SK-N-MC (cell line): ENCODE data around the gene P3R3URF.

Experiments used
- DNase-seq: peaks from one replicate; pipeline ENCODE4 v3.0.0-alpha.2; 2011; ENCODE audit warnings: low read depth, low spot score
- H3K27ac ChIP-seq: fragments of 200-600 bp; sonication (generic); 2 replicates; pipeline ENCODE4 v1.5.1; 2016; ENCODE audit warnings: mixed run types
- H3K36me3 ChIP-seq: fragments of 200-600 bp; sonication (generic); 2 replicates; pipeline ENCODE4 v1.6.1; 2017; ENCODE audit warnings: antibody characterized with exemption, low read length, mixed read lengths; ENCODE audit not compliant: insufficient read depth
- H3K4me3 ChIP-seq: fragments of 200-600 bp; sonication (generic); 2 replicates; pipeline ENCODE4 v1.5.1; 2016
- H3K9ac ChIP-seq: fragments of 200-600 bp; sonication (generic); 2 replicates; pipeline ENCODE4 v1.8.0; 2017; ENCODE audit warnings: mixed run types, mixed read lengths; ENCODE audit not compliant: insufficient read length
- H3K9me3 ChIP-seq: fragments of 200-600 bp; sonication (generic); 2 replicates; pipeline ENCODE4 v1.6.1; 2017; ENCODE audit warnings: low read depth, mild to moderate bottlenecking, antibody characterized with exemption, low read length, moderate library complexity, mixed read lengths
- EZH2 ChIP-seq: fragments of 200-600 bp; sonication (generic); IDR thresholded peaks from one replicate; pipeline ENCODE4 v1.6.1; 2017; ENCODE audit warnings: antibody characterized with exemption
- FOXP2 ChIP-seq: optimal IDR thresholded peaks from 2 replicates; pipeline ENCODE3; 2011; ENCODE audit warnings: mild to moderate bottlenecking, moderate library complexity; ENCODE audit not compliant: insufficient read depth; ENCODE audit errors: extremely low read length, control extremely low read depth
- POLR2AphosphoS5 ChIP-seq: IDR thresholded peaks from 2 replicates; pipeline ENCODE4 v1.6.1; 2012; ENCODE audit warnings: mild to moderate bottlenecking, low read depth, low read length, borderline replicate concordance

The P3R3URF gene

GRCh38 chr1:46153732-46154131 is 22.6 kb downstream of the P3R3URF start:
- H3K4me3 ChIP-seq, result no peak overlapping the region
- no peak for TF ChIP-seq FOXP2
- H3K36me3 ChIP-seq, result no peaks in the 10 kb centered on the region
- no peak overlapping the region for H3K27ac ChIP-seq
- no peak overlapping the region for H3K9ac ChIP-seq
- H3K9me3 ChIP-seq, result no peaks in the 10 kb centered on the region
- DNase-seq, result no peak

DNA sequence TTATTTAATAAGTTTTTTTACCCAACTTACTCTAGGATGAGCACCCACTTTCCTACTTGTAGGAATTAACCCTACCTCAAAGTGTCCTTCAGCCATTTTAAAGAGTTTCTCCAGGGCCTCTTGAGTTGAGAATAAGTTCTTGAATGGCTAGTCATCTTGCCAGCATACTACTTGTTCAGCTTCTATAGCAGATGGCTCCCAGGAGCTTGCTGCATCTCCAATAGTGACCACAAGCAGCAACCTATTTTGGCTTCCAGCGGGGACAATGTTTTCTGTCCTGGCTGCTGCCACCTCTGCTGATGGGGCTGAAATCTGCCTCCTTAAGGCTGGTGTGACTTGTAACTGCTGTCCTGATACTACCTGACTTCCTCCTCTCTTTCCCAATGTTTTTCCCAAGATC is 23.1 kb downstream of the P3R3URF start:
- Histone ChIP-seq H3K36me3 (no peaks in the 10 kb centered on the region), H3K9me3 (no peaks in the 10 kb centered on the region), H3K4me3 (no peak overlapping the region), H3K9ac (no peak overlapping the region), H3K27ac (no peak overlapping the region)
- no peak for DNase-seq
- TF ChIP-seq POLR2AphosphoS5 (no peak), EZH2 (no peak), FOXP2 (no peak)

- TF ChIP-seq EZH2 (no peak), FOXP2 (no peak), POLR2AphosphoS5 (no peak)
- H3K27ac ChIP-seq, result no peak overlapping the region
- H3K9ac ChIP-seq, result no peak overlapping the region
- DNase-seq, result no peak
- H3K9me3 ChIP-seq, result no peaks in the 10 kb centered on the region
- no peaks in the 10 kb centered on the region for H3K36me3 ChIP-seq
- H3K4me3 ChIP-seq, result no peak overlapping the region
Observed at GRCh38 chr1:46152016-46152415, 24.3 kb downstream of the P3R3URF start.

GRCh38 chr1:46150085-46150484 is 26.2 kb downstream of the P3R3URF start:
- no peak overlapping the region for H3K9ac ChIP-seq
- TF ChIP-seq FOXP2 (no peak), POLR2AphosphoS5 (no peak), EZH2 (no peak)
- no peak for DNase-seq

GRCh38 chr1:46148318-46148717 is 28.0 kb downstream of the P3R3URF start:
- TF ChIP-seq FOXP2, result no peak
- no peak for TF ChIP-seq POLR2AphosphoS5
- no peak for TF ChIP-seq EZH2
- H3K4me3 ChIP-seq, result no peak overlapping the region

More at GRCh38 chr1:46150085-46150484, 26.2 kb downstream of the P3R3URF start:
- Histone ChIP-seq H3K27ac (no peak overlapping the region), H3K4me3 (no peak overlapping the region), H3K9me3 (no peaks in the 10 kb centered on the region), H3K36me3 (no peaks in the 10 kb centered on the region)

DNA sequence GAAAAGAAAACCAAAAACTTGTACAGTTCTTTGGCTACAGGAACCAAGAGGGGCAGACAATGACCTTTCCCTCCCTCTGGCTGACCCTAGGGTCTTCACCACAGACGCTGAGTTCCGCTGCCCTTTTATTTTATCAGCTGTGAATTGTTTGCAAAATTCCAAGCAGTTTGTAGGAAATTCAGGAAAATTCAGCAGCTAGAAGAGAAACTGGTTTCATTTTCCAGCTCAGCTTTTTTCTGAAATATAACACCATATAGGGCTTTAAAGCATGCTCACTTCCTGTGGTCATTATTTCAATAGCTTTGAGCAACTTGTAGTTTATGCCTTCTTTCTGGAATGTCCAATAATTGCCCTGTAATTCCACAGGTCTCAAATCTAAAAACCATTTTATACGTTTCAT is 38.4 kb downstream of the P3R3URF start:
- H3K27ac ChIP-seq, result no peak overlapping the region
- H3K9ac ChIP-seq, result no peak overlapping the region
- DNase-seq, result no peak
- no peaks in the 10 kb centered on the region for H3K36me3 ChIP-seq
- TF ChIP-seq POLR2AphosphoS5 (no peak), EZH2 (no peak), FOXP2 (no peak)
- no peaks in the 10 kb centered on the region for H3K9me3 ChIP-seq
- no peak overlapping the region for H3K4me3 ChIP-seq

More at GRCh38 chr1:46148318-46148717, 28.0 kb downstream of the P3R3URF start:
- no peak overlapping the region for H3K9ac ChIP-seq
- DNase-seq, result no peak
- no peaks in the 10 kb centered on the region for H3K9me3 ChIP-seq
- no peaks in the 10 kb centered on the region for H3K36me3 ChIP-seq
- no peak overlapping the region for H3K27ac ChIP-seq

GRCh38 chr1:46136711-46137110 is 39.6 kb downstream of the P3R3URF start:
- TF ChIP-seq EZH2 (no peak), FOXP2 (no peak), POLR2AphosphoS5 (no peak)
- H3K4me3 ChIP-seq, result no peak overlapping the region
- no peaks in the 10 kb centered on the region for H3K36me3 ChIP-seq
- no peak overlapping the region for H3K9ac ChIP-seq
- H3K27ac ChIP-seq, result no peak overlapping the region
- DNase-seq, result no peak
- no peaks in the 10 kb centered on the region for H3K9me3 ChIP-seq

DNA sequence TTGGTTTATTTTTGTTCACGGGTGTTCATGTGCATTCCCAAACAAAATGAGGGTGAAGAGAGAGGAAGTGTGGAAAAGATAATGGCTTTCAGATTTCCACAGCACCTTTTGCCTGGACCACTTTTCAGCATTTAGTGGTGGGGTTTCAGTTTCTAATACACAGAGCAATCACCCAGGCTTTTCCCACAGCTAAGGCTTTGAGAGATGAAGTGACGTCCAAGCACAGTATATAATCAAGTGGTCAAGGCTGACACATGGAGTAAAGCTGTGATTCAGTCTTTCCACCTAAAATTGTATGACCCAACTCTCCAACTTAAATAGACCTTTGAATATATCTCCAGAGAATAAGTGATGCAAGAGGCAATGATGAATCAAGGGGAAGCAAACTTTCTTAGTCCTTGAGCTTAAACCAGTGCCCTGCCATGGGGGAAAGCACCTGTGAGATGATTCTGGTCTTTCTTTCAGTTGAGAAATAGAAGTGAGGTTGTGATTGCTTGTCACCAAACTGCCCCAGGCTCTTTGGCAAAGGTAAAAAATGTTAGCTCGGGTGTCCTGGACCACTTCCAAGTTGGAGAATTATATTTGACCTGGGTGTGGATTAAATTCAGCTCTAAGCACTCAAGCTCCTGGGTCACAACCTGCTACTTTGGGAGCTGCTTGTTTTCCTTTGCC is 41.5 kb downstream of the P3R3URF start:
- Histone ChIP-seq H3K27ac (peak overlapping the region; percentile 88), H3K9me3 (no peaks in the 10 kb centered on the region), H3K36me3 (no peaks in the 10 kb centered on the region), H3K4me3 (no peak overlapping the region), H3K9ac (no peak overlapping the region)
- TF ChIP-seq POLR2AphosphoS5 (no peak), EZH2 (no peak), FOXP2 (no peak)
- no peak for DNase-seq
